Lung (tissue), 12 donors: ENCODE data around the gene TAS2R1. TPM values are rescaled to one million over a fixed set of nuclear protein-coding genes. Genes with fewer than 3 reads are reported as not detected.

Source experiments
- ATAC-seq: fragments of 200-7000 bp; cut with Tn5 transposase; one replicate; pipeline ENCODE4 v1.9.1; 2020; ENCODE audit warnings: moderate number of reproducible peaks; ENCODE audit not compliant: insufficient read depth, low FRiP score
- DNase-seq, 3 donors: peaks; one replicate each; pipeline ENCODE4 v3.0.0-alpha.2; 2013 to 2017
- H3K27ac ChIP-seq, 2 donors: one replicate each; pipeline ENCODE4 v1.5.1; 2013; ENCODE audit warnings: mild to moderate bottlenecking in 2 of 2, moderate library complexity in 2 of 2, control low read depth in 1 of 2, inconsistent platforms in 1 of 2, low read depth in 1 of 2, low read length in 1 of 2
- H3K27me3 ChIP-seq, 3 donors: one replicate each; pipeline ENCODE4 v1.5.1; 2013; ENCODE audit warnings: low read length in 2 of 3; ENCODE audit not compliant: control insufficient read depth in 3 of 3, insufficient read depth in 3 of 3
- H3K36me3 ChIP-seq, 4 donors: one replicate each; pipeline ENCODE4 v1.5.1; 2013; ENCODE audit warnings: low read length in 4 of 4, mild to moderate bottlenecking in 1 of 4, moderate library complexity in 1 of 4; ENCODE audit not compliant: control insufficient read depth in 4 of 4, insufficient read depth in 4 of 4
- H3K4me1 ChIP-seq, 5 donors: one replicate each; pipeline ENCODE4 v1.5.1; 2013; ENCODE audit warnings: low read length in 5 of 5, mild to moderate bottlenecking in 2 of 5, moderate library complexity in 1 of 5; ENCODE audit not compliant: control insufficient read depth in 5 of 5, insufficient read depth in 5 of 5
- H3K4me3 ChIP-seq: one replicate; pipeline ENCODE4 v1.5.1; 2013; ENCODE audit warnings: mild to moderate bottlenecking, control low read depth, moderate library complexity
- H3K9ac ChIP-seq, 2 donors: one replicate each; pipeline ENCODE4 v1.5.1; 2013; ENCODE audit warnings: low read length in 2 of 2, control low read depth in 1 of 2; ENCODE audit not compliant: insufficient read depth in 1 of 2
- H3K9me3 ChIP-seq, 4 donors: one replicate each; pipeline ENCODE4 v1.5.1; 2013; ENCODE audit warnings: low read length in 3 of 4, mild to moderate bottlenecking in 1 of 4, moderate library complexity in 1 of 4; ENCODE audit not compliant: control insufficient read depth in 4 of 4, insufficient read depth in 3 of 4
- WGBS, 2 donors: extraction: QIAGEN DNeasy Blood & Tissue Kit; methylation state at CpG; one replicate each; pipeline ENCODE4 v1.1.7; 2013; 5-methylcytosine and 5-hydroxymethylcytosine counted together
- polyA plus RNA-seq, 2 donors: library from polyadenylated mRNA; stranded (reverse); fragments of 200-250 nt; gene quantifications; one replicate each; pipeline ENCODE4 v1.2.1, GENCODE V29; 2013
- total RNA-seq, 2 donors: library from RNA; depleted of rRNA in 1 of 2; stranded (reverse); fragments of >200 nt in 1 of 2; gene quantifications; one replicate each; pipeline ENCODE4 v1.2.1, GENCODE V29; 2014 to 2021
- TF ChIP-seq, protein P1 (sequence below): IDR thresholded peaks from 2 replicates; pipeline ENCODE4 v1.5.1; 2012; ENCODE audit warnings: mild to moderate bottlenecking; ENCODE audit errors: control extremely low read depth, extremely low read depth
- donor health status: control.
- donor health status: control.
- donor health status: Bipolar disorder and iron deficiency.
- donor health status: healthy.
- donor health status: DM: yes; HTN: yes; CAD: no.

The TAS2R1 gene
- total and polyA plus RNA-seq, 4 donors, result 0.85 TPM; not detected in 3

DNA sequence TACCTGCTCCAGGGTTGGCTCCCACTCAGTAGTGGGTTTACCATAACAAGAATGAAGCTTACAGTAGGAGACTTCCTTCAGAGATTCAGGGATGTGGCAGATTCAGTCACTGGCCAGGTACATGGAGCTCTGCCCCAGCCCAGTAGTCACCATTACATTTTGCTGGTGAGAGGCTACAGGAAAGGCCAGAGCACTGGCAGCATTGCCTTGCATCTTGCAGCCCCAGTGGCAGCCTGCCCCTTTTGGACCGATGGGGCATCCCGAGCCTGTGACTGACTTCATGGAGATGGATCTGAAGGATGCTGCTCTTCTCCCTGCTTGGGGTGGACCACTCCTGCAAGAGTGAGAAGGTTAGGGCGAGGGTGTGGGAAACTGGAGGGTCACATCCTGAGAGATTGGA is 16.8 kb downstream of the TAS2R1 start:
- Histone ChIP-seq H3K36me3 (no peaks in the 10 kb centered on the region), H3K9ac (no peak overlapping the region), H3K27ac (no peak overlapping the region), H3K4me3 (no peak overlapping the region), H3K27me3 (no peaks in the 10 kb centered on the region), H3K4me1 (peaks cover 0 to 11% (median 3%) of the 10 kb centered on the region in 5 donors), H3K9me3 (peaks cover 0 to 3% (median 0%) of the 10 kb centered on the region in 4 donors)
- WGBS, 2 donors, result 93 to 95% methylated on average over 3 of the region's 3 CpGs
- DNase-seq, result no peak
- ATAC-seq, result no peak
- TF ChIP-seq, protein P1, sequence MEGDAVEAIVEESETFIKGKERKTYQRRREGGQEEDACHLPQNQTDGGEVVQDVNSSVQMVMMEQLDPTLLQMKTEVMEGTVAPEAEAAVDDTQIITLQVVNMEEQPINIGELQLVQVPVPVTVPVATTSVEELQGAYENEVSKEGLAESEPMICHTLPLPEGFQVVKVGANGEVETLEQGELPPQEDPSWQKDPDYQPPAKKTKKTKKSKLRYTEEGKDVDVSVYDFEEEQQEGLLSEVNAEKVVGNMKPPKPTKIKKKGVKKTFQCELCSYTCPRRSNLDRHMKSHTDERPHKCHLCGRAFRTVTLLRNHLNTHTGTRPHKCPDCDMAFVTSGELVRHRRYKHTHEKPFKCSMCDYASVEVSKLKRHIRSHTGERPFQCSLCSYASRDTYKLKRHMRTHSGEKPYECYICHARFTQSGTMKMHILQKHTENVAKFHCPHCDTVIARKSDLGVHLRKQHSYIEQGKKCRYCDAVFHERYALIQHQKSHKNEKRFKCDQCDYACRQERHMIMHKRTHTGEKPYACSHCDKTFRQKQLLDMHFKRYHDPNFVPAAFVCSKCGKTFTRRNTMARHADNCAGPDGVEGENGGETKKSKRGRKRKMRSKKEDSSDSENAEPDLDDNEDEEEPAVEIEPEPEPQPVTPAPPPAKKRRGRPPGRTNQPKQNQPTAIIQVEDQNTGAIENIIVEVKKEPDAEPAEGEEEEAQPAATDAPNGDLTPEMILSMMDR, result no peak

DNA sequence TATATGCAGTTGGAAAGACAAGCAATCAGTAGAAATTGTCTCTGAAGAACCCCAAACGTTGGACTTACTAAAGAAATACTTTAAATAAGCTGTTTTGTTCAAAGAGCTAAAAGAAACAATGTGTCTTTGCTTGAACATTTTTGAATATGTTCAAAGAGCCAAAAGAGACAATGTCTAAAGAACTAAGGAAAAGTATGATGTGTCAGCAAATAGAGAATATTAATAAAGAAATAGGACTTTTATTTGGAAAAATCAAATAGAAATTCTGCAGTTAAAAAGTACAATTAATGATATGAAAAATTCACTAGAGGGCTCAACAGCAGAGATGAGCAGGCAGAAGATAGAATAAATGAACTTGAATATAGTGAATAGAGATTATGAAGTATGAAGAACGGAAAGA is 19.2 kb downstream of the TAS2R1 start:
- peaks cover 0 to 3% (median 1%) of the 10 kb centered on the region in 4 donors for H3K9me3 ChIP-seq
- no peak for DNase-seq
- no peak for ATAC-seq
- H3K36me3 ChIP-seq, result no peaks in the 10 kb centered on the region
- no peak overlapping the region for H3K9ac ChIP-seq
- H3K4me3 ChIP-seq, result no peak overlapping the region
- 68 to 73% methylated on average over 2 of the region's 2 CpGs for WGBS, 2 donors
- H3K27ac ChIP-seq, result no peak overlapping the region
- H3K4me1 ChIP-seq, result no peaks in the 10 kb centered on the region
- H3K27me3 ChIP-seq, result no peaks in the 10 kb centered on the region
- TF ChIP-seq, protein P1, result no peak

DNA sequence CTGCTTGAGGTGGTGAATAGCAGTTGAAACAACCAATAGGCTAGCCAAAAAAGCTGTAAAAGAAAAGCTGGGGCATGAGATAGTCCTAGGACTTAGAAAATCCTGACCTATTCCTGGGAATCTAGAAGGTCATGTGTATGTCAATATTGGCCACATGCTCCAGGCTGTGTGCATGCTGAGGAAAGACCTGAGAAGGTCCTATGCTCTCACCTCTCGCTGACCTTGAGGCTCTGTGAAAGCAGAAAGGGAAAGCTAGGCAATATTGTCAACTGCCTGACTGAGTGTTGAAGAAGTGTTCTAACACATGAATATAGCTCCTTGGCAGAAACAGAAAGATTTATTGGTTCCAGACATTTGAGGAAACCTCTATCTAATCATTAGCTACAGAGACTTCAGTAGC is 19.8 kb downstream of the TAS2R1 start:
- no peak for DNase-seq
- H3K27me3 ChIP-seq, result no peaks in the 10 kb centered on the region
- WGBS, 2 donors, result 63 to 75% methylated on average over 1 of the region's 1 CpG
- H3K27ac ChIP-seq, result no peak overlapping the region
- H3K4me3 ChIP-seq, result no peak overlapping the region
- no peaks in the 10 kb centered on the region for H3K4me1 ChIP-seq
- ATAC-seq, result no peak
- H3K9ac ChIP-seq, result no peak overlapping the region
- H3K9me3 ChIP-seq, result peaks cover 0 to 3% (median 1%) of the 10 kb centered on the region in 4 donors
- no peaks in the 10 kb centered on the region for H3K36me3 ChIP-seq
- TF ChIP-seq, protein P1, result no peak

DNA sequence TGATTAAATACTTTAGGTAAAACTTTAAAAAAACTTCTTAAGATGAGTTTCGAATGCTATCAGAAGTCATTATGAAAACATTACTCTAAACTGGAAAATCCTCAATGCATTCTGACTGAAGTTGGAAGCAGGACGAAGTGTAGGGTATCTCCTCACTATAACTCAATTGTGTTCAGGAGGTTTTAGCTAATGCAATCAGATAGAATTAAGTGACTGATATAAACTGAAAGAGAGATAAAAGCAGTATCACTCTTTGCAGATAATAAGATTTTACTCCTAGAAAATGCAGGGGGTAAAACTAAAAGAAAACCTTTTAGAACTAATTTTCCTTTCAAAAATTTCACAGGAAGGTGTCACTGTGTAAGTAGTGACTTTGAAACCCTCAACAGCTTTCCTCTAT is 22.1 kb downstream of the TAS2R1 start:
- DNase-seq (no peak), ATAC-seq (no peak)
- H3K4me3 ChIP-seq, result no peak overlapping the region
- WGBS, 2 donors, result 83 to 86% methylated on average over 2 of the region's 2 CpGs
- no peak overlapping the region for H3K9ac ChIP-seq
- no peaks in the 10 kb centered on the region for H3K27me3 ChIP-seq
- no peaks in the 10 kb centered on the region for H3K36me3 ChIP-seq
- peaks cover 0 to 6% (median 1%) of the 10 kb centered on the region in 4 donors for H3K9me3 ChIP-seq
- TF ChIP-seq, protein P1, result no peak
- no peak overlapping the region for H3K27ac ChIP-seq
- no peaks in the 10 kb centered on the region for H3K4me1 ChIP-seq
